Hepatocyte (in vitro differentiated cells): ENCODE measurements around the gene ARHGAP22.
A peak's percentile ranks its signal among the peaks of the same experiment; 100 is the strongest.

Experiments used
- EZH2 ChIP-seq: fragments of 200-600 bp; sonication (generic); IDR thresholded peaks from 2 replicates; pipeline ENCODE4 v1.6.1; 2016; ENCODE audit warnings: antibody characterized with exemption, mild to moderate bottlenecking, borderline replicate concordance
- EZH2phosphoT487 ChIP-seq: fragments of 200-600 bp; sonication (generic); IDR thresholded peaks from one replicate; pipeline ENCODE4 v1.6.1; 2018; ENCODE audit warnings: antibody characterized with exemption, mild to moderate bottlenecking, low read depth, moderate library complexity; ENCODE audit not compliant: unreplicated experiment, severe bottlenecking
- TF ChIP-seq, protein P1 (sequence below): fragments of 200-600 bp; sonication (generic); IDR thresholded peaks from 2 replicates; pipeline ENCODE4 v1.5.1; 2016; ENCODE audit warnings: antibody characterized with exemption, mild to moderate bottlenecking; ENCODE audit not compliant: poor library complexity

DNA sequence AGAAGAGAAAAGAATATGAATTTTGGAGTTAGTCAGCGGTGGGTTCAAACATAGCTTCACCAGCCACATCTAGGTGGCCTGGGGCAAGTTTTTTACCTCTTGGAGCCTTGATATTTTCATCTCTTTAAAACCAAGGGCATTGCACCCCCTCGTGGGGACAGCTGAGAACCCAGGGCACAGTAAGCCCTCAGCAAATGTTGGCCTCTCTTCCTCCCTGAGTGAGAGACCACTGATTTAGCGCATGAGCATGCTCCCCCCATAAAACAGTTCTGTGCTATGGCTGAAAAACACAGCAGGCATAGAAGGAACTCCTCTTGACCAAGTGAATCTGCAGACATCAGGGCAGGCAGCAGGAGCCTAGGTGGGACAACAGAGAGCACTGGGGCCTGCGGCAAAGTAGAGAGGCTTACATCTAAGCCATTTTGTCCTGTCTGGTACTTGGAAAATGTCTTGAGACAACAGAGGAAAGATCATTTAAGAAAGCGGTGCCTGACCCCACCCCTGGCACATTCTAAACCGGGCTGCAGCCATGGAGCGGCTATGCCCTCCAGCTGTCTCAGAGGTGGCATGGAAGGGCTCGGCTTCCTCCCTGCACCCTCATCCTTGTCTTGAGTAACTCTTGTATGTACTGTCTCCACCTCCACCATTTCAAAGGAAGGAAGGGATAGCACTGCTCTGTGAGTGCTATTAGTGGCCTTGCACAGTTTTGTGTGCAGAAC, 94.7 kb downstream of the ARHGAP22 start:
- TF ChIP-seq, protein P1, sequence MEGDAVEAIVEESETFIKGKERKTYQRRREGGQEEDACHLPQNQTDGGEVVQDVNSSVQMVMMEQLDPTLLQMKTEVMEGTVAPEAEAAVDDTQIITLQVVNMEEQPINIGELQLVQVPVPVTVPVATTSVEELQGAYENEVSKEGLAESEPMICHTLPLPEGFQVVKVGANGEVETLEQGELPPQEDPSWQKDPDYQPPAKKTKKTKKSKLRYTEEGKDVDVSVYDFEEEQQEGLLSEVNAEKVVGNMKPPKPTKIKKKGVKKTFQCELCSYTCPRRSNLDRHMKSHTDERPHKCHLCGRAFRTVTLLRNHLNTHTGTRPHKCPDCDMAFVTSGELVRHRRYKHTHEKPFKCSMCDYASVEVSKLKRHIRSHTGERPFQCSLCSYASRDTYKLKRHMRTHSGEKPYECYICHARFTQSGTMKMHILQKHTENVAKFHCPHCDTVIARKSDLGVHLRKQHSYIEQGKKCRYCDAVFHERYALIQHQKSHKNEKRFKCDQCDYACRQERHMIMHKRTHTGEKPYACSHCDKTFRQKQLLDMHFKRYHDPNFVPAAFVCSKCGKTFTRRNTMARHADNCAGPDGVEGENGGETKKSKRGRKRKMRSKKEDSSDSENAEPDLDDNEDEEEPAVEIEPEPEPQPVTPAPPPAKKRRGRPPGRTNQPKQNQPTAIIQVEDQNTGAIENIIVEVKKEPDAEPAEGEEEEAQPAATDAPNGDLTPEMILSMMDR = peak; percentile 43
- TF ChIP-seq EZH2phosphoT487 (no peak), EZH2 (no peak)
